SK-N-SH (cell line): ENCODE results near the gene RYR3.

Experiments used
- CHD2 ChIP-seq: fragments of 150-350 bp; IDR thresholded peaks from 2 replicates; pipeline ENCODE4 v1.6.1; 2018; ENCODE audit warnings: low read length; ENCODE audit not compliant: partially characterized antibody
- GABPA ChIP-seq: IDR thresholded peaks from 2 replicates; pipeline ENCODE4 v1.4.0; 2012; ENCODE audit warnings: low read depth, mild to moderate bottlenecking
- RXRA ChIP-seq: IDR thresholded peaks from 2 replicates; pipeline ENCODE4 v1.4.0; 2012; ENCODE audit warnings: low read depth, mild to moderate bottlenecking, borderline replicate concordance
- SIN3A ChIP-seq: IDR thresholded peaks from 2 replicates; pipeline ENCODE4 v1.6.1; 2012; ENCODE audit warnings: low read depth, mild to moderate bottlenecking, low read length, moderate library complexity, borderline replicate concordance
- TF ChIP-seq, protein P1 (sequence below): IDR thresholded peaks from 2 replicates; pipeline ENCODE4 v1.4.0; 2012; ENCODE audit warnings: low read depth
- TF ChIP-seq, protein P2 (sequence below): fragments of 150-350 bp; IDR thresholded peaks from 2 replicates; pipeline ENCODE4 v1.6.1; 2016; ENCODE audit warnings: mild to moderate bottlenecking, low read depth, low read length
- TF ChIP-seq, protein P3 (sequence below): fragments of 200-600 bp; sonication (generic); IDR thresholded peaks from 2 replicates; pipeline ENCODE4 v1.6.1; 2017; ENCODE audit warnings: antibody characterized with exemption, mild to moderate bottlenecking, moderate library complexity
- TF ChIP-seq, protein P4 (sequence below): IDR thresholded peaks from 2 replicates; pipeline ENCODE4 v1.4.0; 2012; ENCODE audit warnings: low read depth, borderline replicate concordance
- TF ChIP-seq, protein P5 (sequence below): fragments of 150-350 bp; IDR thresholded peaks from 2 replicates; pipeline ENCODE4 v1.6.1; 2017; ENCODE audit warnings: antibody characterized with exemption, low read length, low read depth, borderline replicate concordance

DNA sequence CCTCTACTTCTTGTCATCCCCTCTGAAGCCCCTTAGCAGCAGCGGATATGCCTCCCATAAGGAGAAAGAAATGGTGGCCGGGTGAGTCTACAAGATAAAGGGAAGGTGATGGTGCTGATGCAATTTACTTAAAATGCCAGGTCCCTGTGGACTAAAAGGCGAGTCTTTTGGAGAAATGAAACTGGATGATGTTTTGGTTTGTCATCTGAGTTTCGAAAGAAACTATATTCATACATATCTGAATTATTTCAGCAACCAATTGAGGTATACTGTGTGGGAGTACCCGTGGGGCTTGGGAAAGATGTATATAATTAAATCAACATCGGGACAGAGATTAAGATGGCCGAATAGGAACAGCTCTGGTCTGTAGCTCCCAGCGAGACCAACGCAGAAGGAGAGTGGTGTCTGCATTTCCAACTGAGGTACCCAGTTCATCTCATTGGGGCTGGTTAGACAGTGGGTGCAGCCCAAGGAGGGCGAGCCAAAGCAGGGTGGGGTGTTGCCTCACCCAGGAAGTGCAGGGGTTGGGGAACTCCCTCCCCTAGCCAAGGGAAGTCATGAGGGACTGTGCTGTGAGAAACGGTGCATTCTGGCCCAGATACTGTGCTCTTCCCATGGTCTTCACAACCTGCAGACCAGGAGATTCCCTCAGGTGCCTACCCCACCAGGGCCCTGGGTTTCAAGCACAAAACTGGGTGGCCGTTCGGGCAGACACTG, 446.9 kb downstream of the RYR3 start:
- TF ChIP-seq, protein P1, sequence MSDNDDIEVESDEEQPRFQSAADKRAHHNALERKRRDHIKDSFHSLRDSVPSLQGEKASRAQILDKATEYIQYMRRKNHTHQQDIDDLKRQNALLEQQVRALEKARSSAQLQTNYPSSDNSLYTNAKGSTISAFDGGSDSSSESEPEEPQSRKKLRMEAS: no peak
- TF ChIP-seq, protein P2, sequence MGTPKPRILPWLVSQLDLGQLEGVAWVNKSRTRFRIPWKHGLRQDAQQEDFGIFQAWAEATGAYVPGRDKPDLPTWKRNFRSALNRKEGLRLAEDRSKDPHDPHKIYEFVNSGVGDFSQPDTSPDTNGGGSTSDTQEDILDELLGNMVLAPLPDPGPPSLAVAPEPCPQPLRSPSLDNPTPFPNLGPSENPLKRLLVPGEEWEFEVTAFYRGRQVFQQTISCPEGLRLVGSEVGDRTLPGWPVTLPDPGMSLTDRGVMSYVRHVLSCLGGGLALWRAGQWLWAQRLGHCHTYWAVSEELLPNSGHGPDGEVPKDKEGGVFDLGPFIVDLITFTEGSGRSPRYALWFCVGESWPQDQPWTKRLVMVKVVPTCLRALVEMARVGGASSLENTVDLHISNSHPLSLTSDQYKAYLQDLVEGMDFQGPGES: no peak
- TF ChIP-seq RXRA (no peak), CHD2 (no peak), GABPA (no peak), SIN3A (no peak)
- TF ChIP-seq, protein P3, sequence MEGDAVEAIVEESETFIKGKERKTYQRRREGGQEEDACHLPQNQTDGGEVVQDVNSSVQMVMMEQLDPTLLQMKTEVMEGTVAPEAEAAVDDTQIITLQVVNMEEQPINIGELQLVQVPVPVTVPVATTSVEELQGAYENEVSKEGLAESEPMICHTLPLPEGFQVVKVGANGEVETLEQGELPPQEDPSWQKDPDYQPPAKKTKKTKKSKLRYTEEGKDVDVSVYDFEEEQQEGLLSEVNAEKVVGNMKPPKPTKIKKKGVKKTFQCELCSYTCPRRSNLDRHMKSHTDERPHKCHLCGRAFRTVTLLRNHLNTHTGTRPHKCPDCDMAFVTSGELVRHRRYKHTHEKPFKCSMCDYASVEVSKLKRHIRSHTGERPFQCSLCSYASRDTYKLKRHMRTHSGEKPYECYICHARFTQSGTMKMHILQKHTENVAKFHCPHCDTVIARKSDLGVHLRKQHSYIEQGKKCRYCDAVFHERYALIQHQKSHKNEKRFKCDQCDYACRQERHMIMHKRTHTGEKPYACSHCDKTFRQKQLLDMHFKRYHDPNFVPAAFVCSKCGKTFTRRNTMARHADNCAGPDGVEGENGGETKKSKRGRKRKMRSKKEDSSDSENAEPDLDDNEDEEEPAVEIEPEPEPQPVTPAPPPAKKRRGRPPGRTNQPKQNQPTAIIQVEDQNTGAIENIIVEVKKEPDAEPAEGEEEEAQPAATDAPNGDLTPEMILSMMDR: no peak
- TF ChIP-seq, protein P4, sequence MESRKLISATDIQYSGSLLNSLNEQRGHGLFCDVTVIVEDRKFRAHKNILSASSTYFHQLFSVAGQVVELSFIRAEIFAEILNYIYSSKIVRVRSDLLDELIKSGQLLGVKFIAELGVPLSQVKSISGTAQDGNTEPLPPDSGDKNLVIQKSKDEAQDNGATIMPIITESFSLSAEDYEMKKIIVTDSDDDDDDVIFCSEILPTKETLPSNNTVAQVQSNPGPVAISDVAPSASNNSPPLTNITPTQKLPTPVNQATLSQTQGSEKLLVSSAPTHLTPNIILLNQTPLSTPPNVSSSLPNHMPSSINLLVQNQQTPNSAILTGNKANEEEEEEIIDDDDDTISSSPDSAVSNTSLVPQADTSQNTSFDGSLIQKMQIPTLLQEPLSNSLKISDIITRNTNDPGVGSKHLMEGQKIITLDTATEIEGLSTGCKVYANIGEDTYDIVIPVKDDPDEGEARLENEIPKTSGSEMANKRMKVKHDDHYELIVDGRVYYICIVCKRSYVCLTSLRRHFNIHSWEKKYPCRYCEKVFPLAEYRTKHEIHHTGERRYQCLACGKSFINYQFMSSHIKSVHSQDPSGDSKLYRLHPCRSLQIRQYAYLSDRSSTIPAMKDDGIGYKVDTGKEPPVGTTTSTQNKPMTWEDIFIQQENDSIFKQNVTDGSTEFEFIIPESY: no peak
- TF ChIP-seq, protein P5, sequence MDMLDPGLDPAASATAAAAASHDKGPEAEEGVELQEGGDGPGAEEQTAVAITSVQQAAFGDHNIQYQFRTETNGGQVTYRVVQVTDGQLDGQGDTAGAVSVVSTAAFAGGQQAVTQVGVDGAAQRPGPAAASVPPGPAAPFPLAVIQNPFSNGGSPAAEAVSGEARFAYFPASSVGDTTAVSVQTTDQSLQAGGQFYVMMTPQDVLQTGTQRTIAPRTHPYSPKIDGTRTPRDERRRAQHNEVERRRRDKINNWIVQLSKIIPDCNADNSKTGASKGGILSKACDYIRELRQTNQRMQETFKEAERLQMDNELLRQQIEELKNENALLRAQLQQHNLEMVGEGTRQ: no peak
